ENCODE results near the gene WSCD1. TPM values are rescaled to one million over a fixed set of nuclear protein-coding genes. Genes with fewer than 3 reads are reported as not detected.

WSCD1 gene
- total and polyA plus RNA-seq, 2 donors (not counting 3 experiments of a cell fraction or from before 2014, with no cell fraction given), result 21.5 to 49.4 TPM

DNA sequence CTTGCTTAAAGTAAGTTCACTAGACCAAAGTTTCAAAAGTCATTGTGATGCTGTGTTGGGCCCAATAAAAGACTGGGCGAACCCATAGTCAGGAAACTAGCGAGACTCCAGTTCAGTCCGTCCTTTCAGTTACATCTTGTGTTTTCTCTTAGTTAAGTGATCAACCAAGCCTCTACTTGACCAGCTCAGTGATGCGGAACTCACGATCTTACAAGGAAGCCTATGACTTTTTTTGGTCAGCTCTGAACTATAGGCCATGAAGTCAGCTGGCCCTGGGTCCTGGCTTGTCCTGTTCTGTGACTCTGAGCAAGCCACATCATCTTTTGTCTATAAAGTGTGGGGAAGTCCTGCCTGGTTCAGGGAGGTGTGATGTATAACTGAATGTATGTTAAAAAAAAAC is 21.7 kb upstream of the WSCD1 start:
- no peaks in the 10 kb centered on the region for H3K36me3 ChIP-seq (ENCODE audit: control insufficient read depth in 2 of 2, extremely low read depth in 1 of 2, insufficient read depth in 2 of 2, low read length in 2 of 2)
- CTCF ChIA-PET, result no interaction called here
- FAIRE-seq (no peak), DNase-seq (ENCODE audit: low read depth, low spot score) (no peak)
- dilution Hi-C loops (cut with MboI; ENCODE audit: extremely low pct_ligation_motif_present, low sequenced_read_pairs) (no loop called here), intact Hi-C loops (cut with micrococcal nuclease) (no loop called here)
- H3K9me1 ChIP-seq (replicated peaks; ENCODE audit: control insufficient read depth, extremely low read depth, insufficient read depth, low read length), result no peaks in the 10 kb centered on the region
- POLR2A ChIA-PET, result no interaction called here
- H3K9me3 ChIP-seq (replicated peaks; ENCODE audit: control insufficient read depth, insufficient read depth, low read length), result no peaks in the 10 kb centered on the region
- no peak overlapping the region for H3K4me2 ChIP-seq (ENCODE audit: insufficient read depth, low read length)
- no peaks in the 10 kb centered on the region for H3K27me3 ChIP-seq (ENCODE audit: control insufficient read depth in 2 of 2, insufficient read depth in 2 of 2, low read length in 2 of 2)
- H3K4me1 ChIP-seq (ENCODE audit: control insufficient read depth, extremely low read depth, insufficient read depth, low read length), result no peaks in the 10 kb centered on the region
- no peak overlapping the region for H3K9ac ChIP-seq (replicated peaks; ENCODE audit: extremely low read depth, insufficient read depth, low read length)
- no peaks in the 10 kb centered on the region for H3K79me2 ChIP-seq (ENCODE audit: control insufficient read depth, insufficient read depth, low read length)
- no peak overlapping the region for H2AFZ ChIP-seq (ENCODE audit: low read depth, low read length)
- no peaks in the 10 kb centered on the region for H4K20me1 ChIP-seq (replicated peaks; ENCODE audit: control insufficient read depth, extremely low read depth, insufficient read depth, low read length)
- no peak overlapping the region for H3K4me3 ChIP-seq (replicated peaks in 1 of 3; ENCODE audit: insufficient read depth in 1 of 3, low read depth in 1 of 3, low read length in 3 of 3)
- no peak overlapping the region for H3K27ac ChIP-seq (ENCODE audit: insufficient read depth, low read depth, low read length)
- no TSS peak for BruUV-seq (replicated peaks)
- TF ChIP-seq EZH2 (IDR thresholded peaks at IDR 0.05; ENCODE audit: borderline replicate concordance, low read depth, low read length, severe bottlenecking), result no peak
- no peak for TF ChIP-seq FOS (IDR thresholded peaks at IDR 0.05; ENCODE audit: borderline replicate concordance, insufficient read depth, low read length)
- no peak for TF ChIP-seq JUN (IDR thresholded peaks at IDR 0.05; ENCODE audit: borderline replicate concordance, insufficient read depth, insufficient read length, low read depth)
- TF ChIP-seq MAX (IDR thresholded peaks at IDR 0.05; ENCODE audit: insufficient read depth, insufficient read length), result no peak
- TF ChIP-seq, protein P1, sequence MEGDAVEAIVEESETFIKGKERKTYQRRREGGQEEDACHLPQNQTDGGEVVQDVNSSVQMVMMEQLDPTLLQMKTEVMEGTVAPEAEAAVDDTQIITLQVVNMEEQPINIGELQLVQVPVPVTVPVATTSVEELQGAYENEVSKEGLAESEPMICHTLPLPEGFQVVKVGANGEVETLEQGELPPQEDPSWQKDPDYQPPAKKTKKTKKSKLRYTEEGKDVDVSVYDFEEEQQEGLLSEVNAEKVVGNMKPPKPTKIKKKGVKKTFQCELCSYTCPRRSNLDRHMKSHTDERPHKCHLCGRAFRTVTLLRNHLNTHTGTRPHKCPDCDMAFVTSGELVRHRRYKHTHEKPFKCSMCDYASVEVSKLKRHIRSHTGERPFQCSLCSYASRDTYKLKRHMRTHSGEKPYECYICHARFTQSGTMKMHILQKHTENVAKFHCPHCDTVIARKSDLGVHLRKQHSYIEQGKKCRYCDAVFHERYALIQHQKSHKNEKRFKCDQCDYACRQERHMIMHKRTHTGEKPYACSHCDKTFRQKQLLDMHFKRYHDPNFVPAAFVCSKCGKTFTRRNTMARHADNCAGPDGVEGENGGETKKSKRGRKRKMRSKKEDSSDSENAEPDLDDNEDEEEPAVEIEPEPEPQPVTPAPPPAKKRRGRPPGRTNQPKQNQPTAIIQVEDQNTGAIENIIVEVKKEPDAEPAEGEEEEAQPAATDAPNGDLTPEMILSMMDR (IDR thresholded peaks at IDR 0.05; ENCODE audit: extremely low read depth in 1 of 2, insufficient read depth in 1 of 2, low read depth in 1 of 2, low read length in 2 of 2), result no peak
- TF ChIP-seq POLR2AphosphoS5 (IDR thresholded peaks at IDR 0.05; ENCODE audit: insufficient read depth, low read depth, low read length), result no peak
- no peak for TF ChIP-seq MYC (IDR thresholded peaks at IDR 0.05; ENCODE audit: low read depth, low read length)
- no peak for TF ChIP-seq GATA2 (IDR thresholded peaks at IDR 0.05; ENCODE audit: insufficient read depth, insufficient read length, low read depth, low read length)
- TF ChIP-seq POLR2A (IDR thresholded peaks at IDR 0.05; ENCODE audit: low read depth, low read length), result no peak

Data from endothelial cell of umbilical vein (primary cell).